ENCODE results near the gene DOK7. TPM values are rescaled to one million over a fixed set of nuclear protein-coding genes. Genes with fewer than 3 reads are reported as not detected.

DOK7 gene
- total RNA-seq, 4 donors from 2014 or later, result 0.26 to 0.45 TPM; not detected in 2

DNA sequence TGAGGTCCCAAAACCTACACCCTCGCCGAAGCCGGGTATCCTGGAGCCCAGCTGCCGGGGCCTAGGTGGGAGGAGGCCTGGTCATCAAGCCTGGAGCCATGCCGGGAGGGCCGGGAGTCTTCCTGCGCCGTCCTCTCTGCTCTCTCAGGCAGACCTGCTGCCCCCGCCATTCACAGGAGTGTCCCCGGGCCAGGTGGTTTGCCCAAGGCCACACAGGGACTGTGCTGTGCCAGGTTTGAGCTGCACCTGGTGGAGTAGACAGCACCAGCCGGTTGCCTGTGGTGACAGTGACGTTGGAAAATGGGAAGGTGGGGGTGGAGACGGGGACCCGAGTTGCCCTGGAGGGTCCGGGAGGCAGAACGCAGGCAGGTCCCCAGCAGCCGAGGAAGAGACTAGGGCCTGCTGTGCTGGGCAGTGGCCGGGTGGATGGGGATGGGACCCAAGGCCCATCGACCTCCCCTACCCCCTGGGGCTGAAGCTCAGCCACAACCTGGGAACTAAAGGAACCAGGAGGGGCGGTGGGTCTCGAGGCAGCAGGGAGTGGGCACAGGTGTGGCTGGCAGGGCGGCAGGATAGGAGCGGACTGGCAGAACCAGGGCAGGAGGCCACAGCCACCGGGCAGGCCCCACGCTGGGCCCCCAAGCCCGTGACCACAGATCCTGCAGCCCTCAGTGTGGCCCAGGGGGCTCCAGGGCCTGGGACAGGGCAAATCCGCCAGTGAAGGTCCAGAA, 9.5 kb downstream of the DOK7 start:
- Histone ChIP-seq H3K36me3 (no peaks in the 10 kb centered on the region), H3K27me3 (peaks cover 0 to 86% (median 0%) of the 10 kb centered on the region in 4 donors), H3K9me3 (no peaks in the 10 kb centered on the region), H3K4me1 (peaks cover 0 to 14% (median 4%) of the 10 kb centered on the region in 3 donors), H3K4me3 (no peak overlapping the region), H3K27ac (no peak overlapping the region)
- intact Hi-C loops (cut with DNase I), result no loop called here
- 73 to 75% methylated on average over 8 to 12 of the region's 27 CpGs for WGBS, 2 donors
- TF ChIP-seq, protein P1, sequence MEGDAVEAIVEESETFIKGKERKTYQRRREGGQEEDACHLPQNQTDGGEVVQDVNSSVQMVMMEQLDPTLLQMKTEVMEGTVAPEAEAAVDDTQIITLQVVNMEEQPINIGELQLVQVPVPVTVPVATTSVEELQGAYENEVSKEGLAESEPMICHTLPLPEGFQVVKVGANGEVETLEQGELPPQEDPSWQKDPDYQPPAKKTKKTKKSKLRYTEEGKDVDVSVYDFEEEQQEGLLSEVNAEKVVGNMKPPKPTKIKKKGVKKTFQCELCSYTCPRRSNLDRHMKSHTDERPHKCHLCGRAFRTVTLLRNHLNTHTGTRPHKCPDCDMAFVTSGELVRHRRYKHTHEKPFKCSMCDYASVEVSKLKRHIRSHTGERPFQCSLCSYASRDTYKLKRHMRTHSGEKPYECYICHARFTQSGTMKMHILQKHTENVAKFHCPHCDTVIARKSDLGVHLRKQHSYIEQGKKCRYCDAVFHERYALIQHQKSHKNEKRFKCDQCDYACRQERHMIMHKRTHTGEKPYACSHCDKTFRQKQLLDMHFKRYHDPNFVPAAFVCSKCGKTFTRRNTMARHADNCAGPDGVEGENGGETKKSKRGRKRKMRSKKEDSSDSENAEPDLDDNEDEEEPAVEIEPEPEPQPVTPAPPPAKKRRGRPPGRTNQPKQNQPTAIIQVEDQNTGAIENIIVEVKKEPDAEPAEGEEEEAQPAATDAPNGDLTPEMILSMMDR (IDR thresholded peaks at IDR 0.05), result no peak
- TF ChIP-seq POLR2A (IDR thresholded peaks at IDR 0.05), result no peak
- DNase-seq, result no peak

DNA sequence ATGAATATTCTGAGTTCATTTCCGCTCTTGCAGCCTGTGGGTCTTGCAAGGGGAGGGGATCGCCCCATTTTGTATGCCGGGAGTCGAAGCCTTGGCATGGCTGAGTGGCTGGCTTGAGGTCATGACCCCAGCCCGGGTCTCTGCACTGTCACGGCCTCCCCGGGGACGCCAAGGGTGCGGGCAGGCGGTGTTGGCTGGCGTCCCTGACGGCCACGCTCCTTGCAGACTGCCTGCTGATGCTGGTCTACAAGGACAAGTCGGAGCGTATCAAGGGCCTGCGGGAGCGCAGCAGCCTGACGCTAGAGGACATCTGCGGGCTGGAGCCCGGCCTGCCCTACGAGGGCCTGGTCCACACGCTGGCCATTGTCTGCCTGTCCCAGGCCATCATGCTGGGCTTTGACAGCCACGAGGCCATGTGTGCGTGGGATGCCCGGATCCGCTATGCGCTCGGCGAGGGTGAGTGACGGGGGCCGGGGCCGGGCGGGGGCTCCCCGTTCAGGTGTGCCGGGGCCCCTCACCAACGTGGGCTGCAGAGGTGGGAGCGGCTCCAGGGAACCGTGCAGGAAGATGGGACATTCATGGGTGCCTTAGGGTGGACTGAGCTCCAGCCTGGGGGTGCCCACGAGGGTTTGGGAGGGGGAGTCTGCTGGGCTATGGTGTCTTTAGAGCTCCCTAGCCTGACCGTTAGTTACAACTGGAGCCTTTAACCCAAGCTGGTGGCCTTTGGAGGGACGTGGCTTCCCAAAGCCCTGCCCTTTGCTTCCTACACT, 10.3 kb downstream of the DOK7 start:
- H3K9me3 ChIP-seq, result no peaks in the 10 kb centered on the region
- intact Hi-C loops (cut with DNase I), result no loop called here
- 34 to 40% methylated on average over 2 to 7 of the region's 41 CpGs for WGBS, 2 donors
- H3K4me1 ChIP-seq, result peaks cover 0 to 14% (median 4%) of the 10 kb centered on the region in 3 donors
- no peaks in the 10 kb centered on the region for H3K36me3 ChIP-seq
- peaks cover 0 to 94% (median 0%) of the 10 kb centered on the region in 4 donors for H3K27me3 ChIP-seq
- TF ChIP-seq, protein P1 (IDR thresholded peaks at IDR 0.05), result no peak
- no peak for TF ChIP-seq POLR2A (IDR thresholded peaks at IDR 0.05)
- H3K4me3 ChIP-seq, result no peak overlapping the region
- no peak for DNase-seq
- no peak overlapping the region for H3K27ac ChIP-seq

DNA sequence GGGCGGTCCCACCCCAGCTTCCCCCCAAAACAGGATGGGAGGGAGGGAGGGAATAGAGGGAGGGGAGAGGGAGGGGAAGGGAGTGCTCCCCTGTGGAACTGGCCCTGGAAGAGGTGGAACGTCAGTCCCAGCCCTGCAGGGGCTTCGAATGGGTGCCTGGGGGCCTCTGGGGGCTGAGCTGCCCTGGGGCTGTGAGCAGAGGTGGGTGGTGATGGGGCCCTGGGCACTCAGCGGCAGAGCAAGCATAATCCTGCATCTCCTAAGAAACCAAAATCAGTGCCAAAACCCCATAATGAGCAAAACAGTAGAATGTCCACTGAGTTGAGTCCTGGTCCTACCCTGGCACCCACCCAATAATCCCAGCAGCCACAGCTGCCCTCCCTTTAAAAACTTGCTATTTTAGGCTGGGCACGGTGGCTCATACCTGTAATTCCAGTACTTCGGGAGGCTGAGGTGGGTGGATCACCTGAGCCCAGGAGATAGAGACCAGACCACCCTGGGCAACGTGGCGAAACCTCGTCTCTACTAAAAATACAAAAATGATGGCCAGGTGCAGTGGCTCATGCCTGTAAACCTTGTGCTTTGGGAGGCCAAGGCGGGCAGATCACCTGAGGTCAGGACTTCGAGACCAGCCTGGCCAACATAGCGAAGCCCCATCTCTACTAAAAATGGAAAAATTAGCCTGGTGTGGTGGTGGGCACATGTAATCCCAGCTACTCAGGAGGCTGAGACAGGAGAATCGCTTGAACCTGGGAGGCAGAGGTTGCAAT, 11.1 kb downstream of the DOK7 start:
- DNase-seq, result no peak
- H3K27me3 ChIP-seq, result peaks cover 0 to 100% (median 0%) of the 10 kb centered on the region in 4 donors
- WGBS, 2 donors, result 76 to 83% methylated on average over 7 to 11 of the region's 13 CpGs
- H3K36me3 ChIP-seq, result no peaks in the 10 kb centered on the region
- H3K27ac ChIP-seq, result no peak overlapping the region
- intact Hi-C loops (cut with DNase I), result no loop called here
- H3K9me3 ChIP-seq, result no peaks in the 10 kb centered on the region
- peaks cover 0 to 14% (median 4%) of the 10 kb centered on the region in 3 donors for H3K4me1 ChIP-seq
- no peak for TF ChIP-seq POLR2A (IDR thresholded peaks at IDR 0.05)
- TF ChIP-seq, protein P1 (IDR thresholded peaks at IDR 0.05), result no peak
- no peak overlapping the region for H3K4me3 ChIP-seq

DNA sequence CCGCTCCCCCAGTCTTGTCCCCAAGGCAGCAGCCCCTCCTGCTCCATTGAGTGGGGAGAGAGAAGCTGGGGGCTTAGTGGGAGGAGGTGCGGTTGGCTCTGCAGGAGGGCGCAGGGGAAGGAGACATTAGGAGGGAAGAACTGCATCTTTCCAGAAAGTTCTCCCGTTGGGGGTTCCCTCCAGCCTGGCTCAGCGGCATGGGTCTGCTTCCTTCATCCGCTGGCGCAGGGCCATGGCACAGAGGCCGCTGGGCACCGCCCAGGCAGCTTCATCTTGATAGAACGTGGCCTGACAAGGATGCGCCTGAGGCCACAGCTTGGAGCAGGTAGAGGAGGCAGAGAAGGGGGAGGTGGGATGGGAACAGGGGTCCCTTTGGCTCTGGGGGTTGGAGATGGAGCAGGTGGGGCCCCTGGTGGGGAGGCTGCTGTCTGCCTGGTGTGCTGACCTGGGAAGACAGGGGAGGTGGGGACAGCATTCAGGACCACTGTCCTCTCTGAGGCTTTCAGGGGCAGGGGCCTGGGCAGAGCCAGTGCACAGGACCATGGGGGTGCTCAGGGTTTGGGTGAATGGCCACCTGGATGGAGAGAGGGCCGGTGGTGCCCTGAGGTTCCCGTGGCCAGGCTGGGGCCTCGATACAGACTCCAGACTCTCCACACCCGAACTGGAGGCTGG, 12.1 kb downstream of the DOK7 start:
- 53 to 70% methylated on average over 3 to 10 of the region's 15 CpGs for WGBS, 2 donors
- H3K27me3 ChIP-seq, result peaks cover 0 to 100% (median 0%) of the 10 kb centered on the region in 4 donors
- no peak overlapping the region for H3K27ac ChIP-seq
- H3K4me3 ChIP-seq, result no peak overlapping the region
- no peaks in the 10 kb centered on the region for H3K9me3 ChIP-seq
- intact Hi-C loops (cut with DNase I), result no loop called here
- no peak for DNase-seq
- no peaks in the 10 kb centered on the region for H3K36me3 ChIP-seq
- no peak for TF ChIP-seq POLR2A (IDR thresholded peaks at IDR 0.05)
- TF ChIP-seq, protein P1 (IDR thresholded peaks at IDR 0.05), result no peak
- H3K4me1 ChIP-seq, result peaks cover 0 to 15% (median 4%) of the 10 kb centered on the region in 3 donors
